Stimulated activated CD8-positive, alpha-beta memory T cell treated with anti-CD3 and anti-CD28 coated beads, Interleukin-15, amount 100 ng/mL, for 24 hours (primary cell): ENCODE measurements around the gene SLX9.
"Not testable (repeated sequence)": the region's sequence is repeated elsewhere in the genome, so short reads cannot be mapped to it uniquely, and the experiment has no call there.

ENCODE experiments used
- DNase-seq: peaks from one replicate; pipeline ENCODE4 v3.0.0-alpha.2; 2020; ENCODE audit warnings: low read depth

Gene SLX9

GRCh38 chr21:45019076-45019886 is 79.5 kb downstream of the SLX9 start:
- no peak for DNase-seq

- no peak for DNase-seq
Measured at GRCh38 chr21:45019887-45020537, 80.2 kb downstream of the SLX9 start.

GRCh38 chr21:45020629-45021427 is 81.0 kb downstream of the SLX9 start:
- DNase-seq: no peak

GRCh38 chr21:45021428-45022347 is 81.9 kb downstream of the SLX9 start:
- DNase-seq: no peak

- DNase-seq: no peak
Measured at GRCh38 chr21:45022348-45022675, 82.5 kb downstream of the SLX9 start.

GRCh38 chr21:45022736-45023135 is 82.9 kb downstream of the SLX9 start:
- no peak for DNase-seq

- DNase-seq: not testable (repeated sequence)
Measured at GRCh38 chr21:45024516-45024915, 84.7 kb downstream of the SLX9 start.

DNA sequence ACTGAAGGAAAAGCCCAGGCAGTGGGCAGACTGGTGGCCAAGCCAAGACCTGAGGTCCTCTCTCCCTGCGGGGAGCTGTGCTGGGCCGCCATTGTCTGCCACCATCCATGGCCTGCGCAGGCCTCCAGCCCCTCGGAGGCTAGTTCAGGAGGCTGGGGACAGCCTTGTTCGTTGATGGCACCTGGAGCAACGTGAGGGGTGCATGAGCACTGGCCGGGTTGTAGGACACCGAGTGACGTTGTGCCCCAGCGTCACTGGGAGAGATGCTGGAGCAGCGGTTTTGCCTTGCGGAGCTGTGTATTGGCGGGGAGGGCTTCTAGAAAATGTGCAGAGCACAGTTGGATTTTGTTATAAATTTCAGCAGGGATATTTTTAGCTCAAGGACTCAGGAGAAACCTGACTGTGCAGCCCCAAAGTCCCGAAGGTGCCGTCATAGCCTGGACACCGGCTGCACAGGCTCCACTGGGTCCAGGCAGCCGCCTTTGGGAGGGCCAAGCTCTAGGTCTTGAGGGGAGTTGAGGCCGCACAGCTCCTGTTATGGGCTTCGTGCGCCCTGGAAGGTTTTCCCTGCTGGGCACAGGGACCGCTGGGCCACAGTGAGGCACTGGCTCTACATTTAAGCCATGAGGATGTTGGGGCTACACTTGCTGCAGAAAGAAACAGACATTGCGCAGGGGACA is 86.4 kb downstream of the SLX9 start:
- DNase-seq: no peak
